PFSK-1 (cell line): ENCODE results near the gene PSEN1.

ENCODE experiments used
- FOXP2 ChIP-seq: optimal IDR thresholded peaks from 2 replicates; pipeline ENCODE3; 2011; ENCODE audit warnings: borderline replicate concordance, control low read depth, inconsistent platforms; ENCODE audit not compliant: insufficient read depth; ENCODE audit errors: extremely low read length, extremely low read depth
- POLR2AphosphoS5 ChIP-seq: IDR thresholded peaks from 2 replicates; pipeline ENCODE4 v1.6.1; 2012; ENCODE audit warnings: low read depth, mild to moderate bottlenecking, control low read depth, low read length, moderate library complexity
- REST ChIP-seq, 2 experiments: IDR thresholded peaks; 2 replicates each; pipeline versions ENCODE4 v1.6.1 to v1.8.0; 2011 to 2012; ENCODE audit warnings: low read depth in 2 of 2, low read length in 2 of 2, control low read depth in 1 of 2, inconsistent platforms in 1 of 2, mild to moderate bottlenecking in 1 of 2, moderate library complexity in 1 of 2; ENCODE audit not compliant: insufficient read depth in 1 of 2
- SIN3A ChIP-seq: IDR thresholded peaks from 2 replicates; pipeline ENCODE4 v1.6.1; 2012; ENCODE audit warnings: mild to moderate bottlenecking, low read length, moderate library complexity, borderline replicate concordance; ENCODE audit not compliant: insufficient read depth
- TAF1 ChIP-seq: IDR thresholded peaks from 2 replicates; pipeline ENCODE4 v1.6.1; 2012; ENCODE audit warnings: low read length, control low read depth, borderline replicate concordance; ENCODE audit not compliant: insufficient read depth

GRCh38 chr14:73176685-73177084 is 40.4 kb downstream of the PSEN1 start:
- TF ChIP-seq POLR2AphosphoS5 = no peak
- TF ChIP-seq SIN3A = no peak
- no peak for TF ChIP-seq REST (IDR thresholded peaks at IDR 0.05; ENCODE audit: insufficient read depth in 1 of 2, low read depth in 2 of 2, low read length in 2 of 2)
- TF ChIP-seq TAF1 = no peak
- TF ChIP-seq FOXP2 = no peak
